H1 (cell line): ENCODE measurements around the gene SLC23A2. TPM values are rescaled to one million over a fixed set of nuclear protein-coding genes. Genes with fewer than 3 reads are reported as not detected.

Experiments used
- CTCF ChIA-PET: fragments of 300-600 bp; sonication (Branson Sonifier 250); formaldehyde crosslinking; loops from one replicate; lab custom pipeline; 2021; ENCODE audit not compliant: partially characterized antibody; lab: Charles Lee
- POLR2A ChIA-PET: fragments of 300-600 bp; sonication (Branson Sonifier 250); formaldehyde crosslinking; loops from one replicate; lab custom pipeline; 2021; ENCODE audit warnings: inconsistent platforms; ENCODE audit not compliant: partially characterized antibody; lab: Charles Lee
- DNase-seq, 2 experiments: peaks; one replicate each; pipeline versions ENCODE4 v3.0.0 to v3.0.0-alpha.2; 2010 to 2022; ENCODE audit warnings: low spot score in 2 of 2, low read depth in 1 of 2, mixed read lengths in 1 of 2
- FAIRE-seq: peaks from 2 replicates; lab custom pipeline; 2011; peaks lifted over from hg19 to GRCh38; lab: Jason Lieb, UNC
- H2AFZ ChIP-seq: 2 replicates; pipeline ENCODE4 v1.8.1; 2012; ENCODE audit warnings: low read length, inconsistent platforms
- H2AK5ac ChIP-seq: 2 replicates; pipeline ENCODE4 v1.6.1; 2013; ENCODE audit warnings: low read depth, low read length
- H2BK120ac ChIP-seq: replicated peaks from 2 replicates; pipeline ENCODE3; 2013; ENCODE audit warnings: low read depth, low read length, inconsistent platforms
- H2BK12ac ChIP-seq: 2 replicates; pipeline ENCODE4 v1.6.1; 2013; ENCODE audit warnings: low read depth, low read length
- H2BK15ac ChIP-seq: 2 replicates; pipeline ENCODE4 v1.6.1; 2013; ENCODE audit warnings: low read length
- H2BK20ac ChIP-seq: 2 replicates; pipeline ENCODE4 v1.6.1; 2013; ENCODE audit warnings: low read length
- H2BK5ac ChIP-seq: 2 replicates; pipeline ENCODE4 v1.6.1; 2013; ENCODE audit warnings: low read depth, low read length
- H3K14ac ChIP-seq: 2 replicates; pipeline ENCODE4 v1.6.1; 2013; ENCODE audit warnings: inconsistent platforms; ENCODE audit not compliant: insufficient read length
- H3K18ac ChIP-seq: 2 replicates; pipeline ENCODE4 v1.6.1; 2013; ENCODE audit warnings: low read length; ENCODE audit errors: extremely low read depth
- H3K23ac ChIP-seq: 2 replicates; pipeline ENCODE4 v1.6.1; 2013; ENCODE audit warnings: inconsistent platforms; ENCODE audit not compliant: insufficient read length
- H3K23me2 ChIP-seq: 2 replicates; pipeline ENCODE4 v1.6.1; 2013; ENCODE audit warnings: low read depth, low read length
- H3K27ac ChIP-seq: 2 replicates; pipeline ENCODE4 v1.6.1; 2011; ENCODE audit warnings: low read depth, low read length, inconsistent platforms
- H3K27me3 ChIP-seq, 4 experiments: replicated peaks in 1 of 4; 1 replicate in 1 of 4; 2 replicates in 3 of 4; pipeline versions ENCODE4 v1.6.1 to v1.8.1; 2011 to 2013; ENCODE audit warnings: low read length in 3 of 4, mild to moderate bottlenecking in 3 of 4, inconsistent platforms in 2 of 4, mixed read lengths in 2 of 4, moderate library complexity in 1 of 4; ENCODE audit not compliant: control insufficient read depth in 3 of 4, insufficient read depth in 3 of 4; ENCODE audit errors: extremely low read depth in 1 of 4
- H3K36me3 ChIP-seq, 4 experiments: 2 replicates each; pipeline versions ENCODE4 v1.6.1 to v1.8.1; 2011 to 2013; ENCODE audit warnings: mild to moderate bottlenecking in 4 of 4, low read length in 3 of 4, moderate library complexity in 2 of 4, control low read depth in 1 of 4, inconsistent platforms in 1 of 4; ENCODE audit not compliant: insufficient read depth in 4 of 4, control insufficient read depth in 2 of 4
- H3K4ac ChIP-seq: replicated peaks from 2 replicates; pipeline ENCODE3; 2013; ENCODE audit warnings: low read length, low read depth, mixed read lengths, inconsistent platforms; ENCODE audit not compliant: insufficient read length
- H3K4me1 ChIP-seq, 4 experiments: replicated peaks in 1 of 4; 1 replicate in 1 of 4; 2 replicates in 3 of 4; pipeline versions ENCODE4 v1.6.1 to v1.8.1; 2011 to 2013; ENCODE audit warnings: low read length in 3 of 4, inconsistent platforms in 2 of 4, mixed read lengths in 1 of 4; ENCODE audit not compliant: insufficient read depth in 4 of 4, control insufficient read depth in 3 of 4
- H3K4me2 ChIP-seq, 2 experiments: 2 replicates each; pipeline versions ENCODE4 v1.6.1 to v1.8.1; 2011 to 2013; ENCODE audit warnings: low read depth in 2 of 2, low read length in 2 of 2, control low read depth in 1 of 2, inconsistent platforms in 1 of 2, mild to moderate bottlenecking in 1 of 2; ENCODE audit not compliant: insufficient read depth in 1 of 2
- H3K4me3 ChIP-seq, 4 experiments: fragments of 200-600, 300-600 bp in 1 of 4; sonication (generic), shearing (Covaris generic), sonication (Bioruptor Twin) in 1 of 4; 2 replicates each; pipeline versions ENCODE4 v1.5.1 to v1.8.1; 2011 to 2016; ENCODE audit warnings: low read length in 4 of 4, low read depth in 3 of 4, control low read depth in 2 of 4, inconsistent platforms in 2 of 4, mild to moderate bottlenecking in 2 of 4, mixed read lengths in 1 of 4, moderate library complexity in 1 of 4; ENCODE audit not compliant: insufficient read depth in 2 of 4; ENCODE audit errors: extremely low read depth in 1 of 4
- H3K56ac ChIP-seq: replicated peaks from 2 replicates; pipeline ENCODE3; 2013; ENCODE audit warnings: low read depth, mild to moderate bottlenecking, mixed read lengths, low read length, inconsistent platforms; ENCODE audit not compliant: insufficient read length
- H3K79me1 ChIP-seq: 2 replicates; pipeline ENCODE4 v1.6.1; 2013; ENCODE audit warnings: low read depth, low read length, control low read depth
- H3K79me2 ChIP-seq, 2 experiments: 2 replicates each; pipeline versions ENCODE4 v1.6.1 to v1.8.1; 2012 to 2013; ENCODE audit warnings: low read length in 2 of 2, mild to moderate bottlenecking in 2 of 2, inconsistent platforms in 1 of 2; ENCODE audit not compliant: insufficient read depth in 2 of 2, control insufficient read depth in 1 of 2
- H3K9ac ChIP-seq, 4 experiments: replicated peaks in 1 of 4; 1 replicate in 1 of 4; 2 replicates in 3 of 4; pipeline versions ENCODE4 v1.6.1 to v1.8.1; 2011 to 2013; ENCODE audit warnings: low read depth in 3 of 4, low read length in 3 of 4, control low read depth in 2 of 4, mild to moderate bottlenecking in 2 of 4, moderate library complexity in 2 of 4, inconsistent platforms in 1 of 4; ENCODE audit errors: extremely low read depth in 1 of 4
- H3K9me3 ChIP-seq, 2 experiments: 2 replicates each; pipeline versions ENCODE4 v1.6.1 to v1.8.1; 2012 to 2013; ENCODE audit warnings: mild to moderate bottlenecking in 2 of 2, moderate library complexity in 2 of 2, control low read depth in 1 of 2, inconsistent platforms in 1 of 2, low read depth in 1 of 2, low read length in 1 of 2, mixed read lengths in 1 of 2; ENCODE audit not compliant: insufficient read depth in 2 of 2
- H4K20me1 ChIP-seq, 2 experiments: replicated peaks in 1 of 2; 2 replicates each; pipeline versions ENCODE3 to v1.8.1; 2011 to 2013; ENCODE audit warnings: inconsistent platforms in 2 of 2, low read length in 2 of 2, mild to moderate bottlenecking in 1 of 2; ENCODE audit not compliant: insufficient read depth in 2 of 2, control insufficient read depth in 1 of 2
- H4K5ac ChIP-seq: 2 replicates; pipeline ENCODE4 v1.6.1; 2013; ENCODE audit warnings: low read length, low read depth, mixed read lengths, inconsistent platforms; ENCODE audit not compliant: insufficient read length
- H4K8ac ChIP-seq: 2 replicates; pipeline ENCODE4 v1.8.0; 2013; ENCODE audit warnings: mild to moderate bottlenecking, moderate library complexity, low read length, inconsistent platforms; ENCODE audit not compliant: insufficient read depth; ENCODE audit errors: extremely low read depth
- H4K91ac ChIP-seq: replicated peaks from 2 replicates; pipeline ENCODE3; 2013; ENCODE audit warnings: low read length, mixed read lengths, inconsistent platforms; ENCODE audit not compliant: insufficient read length
- ASH2L ChIP-seq: fragments of 200-600, 300-600 bp; sonication (generic); IDR thresholded peaks from one replicate; pipeline ENCODE4 v1.7.1; 2017; ENCODE audit warnings: low read length
- CBX5 ChIP-seq: fragments of 300-800, 300-1000 bp; sonication (generic); IDR thresholded peaks from 2 replicates; pipeline ENCODE4 v1.7.1; 2016; ENCODE audit warnings: antibody characterized with exemption, low read length, low read depth
- CHD1 ChIP-seq: IDR thresholded peaks from 2 replicates; pipeline ENCODE4 v1.6.1; 2012; ENCODE audit warnings: low read depth, low read length, improper control_type of control experiment
- CREB1 ChIP-seq: IDR thresholded peaks from 2 replicates; pipeline ENCODE4 v1.6.1; 2012; ENCODE audit warnings: inconsistent platforms
- E2F6 ChIP-seq: IDR thresholded peaks from 2 replicates; pipeline ENCODE4 v1.6.1; 2012; ENCODE audit warnings: inconsistent platforms
- EGR1 ChIP-seq: IDR thresholded peaks from 2 replicates; pipeline ENCODE4 v1.6.1; 2011; ENCODE audit warnings: low read depth, low read length, borderline replicate concordance
- MAX ChIP-seq: IDR thresholded peaks from 2 replicates; pipeline ENCODE4 v1.6.1; 2012; ENCODE audit warnings: inconsistent platforms
- NRF1 ChIP-seq: IDR thresholded peaks from 2 replicates; pipeline ENCODE4 v1.6.1; 2011; ENCODE audit warnings: mild to moderate bottlenecking, low read depth, low read length, improper control_type of control experiment
- WGBS, 2 experiments: shearing (Covaris generic) in 1 of 2; methylation state at CpG; one replicate each; pipeline versions ENCODE4 v1.1.6 to v1.1.7; 2013 to 2015; ENCODE audit warnings: low lambda C conversion rate in 2 of 2, mixed read lengths in 2 of 2, inconsistent platforms in 1 of 2, low coverage in 1 of 2, missing lambda C conversion rate in 1 of 2; ENCODE audit not compliant: insufficient replicate concordance in 2 of 2, insufficient coverage in 1 of 2, insufficient read length in 1 of 2; ENCODE audit errors: extremely low coverage in 1 of 2, missing lambda C conversion rate in 1 of 2; 5-methylcytosine and 5-hydroxymethylcytosine counted together
- polyA plus RNA-seq, 7 experiments: library from polyadenylated mRNA; depleted of rRNA in 3 of 7; stranded (reverse) in 5 of 7; unstranded in 2 of 7; fragments of >200 nt in 5 of 7; fragments of 200-250 nt in 2 of 7; gene quantifications; 1 replicate in 5 of 7; 2 replicates in 1 of 7; 4 replicates in 1 of 7; pipeline versions ENCODE4 v1.2.1 to v1.2.3, GENCODE V29; 2011 to 2013; ENCODE audit warnings: missing spikeins in 2 of 7, mixed read lengths in 2 of 7
- total RNA-seq: library from RNA; stranded (reverse); fragmentation: NEBNext Ultra II Directional; extraction: Animal tissue kit (Norgen Biotek cat#: 25700); gene quantifications from 2 replicates; pipeline ENCODE4 v1.2.1, GENCODE V29; 2021

Gene SLC23A2
- total and polyA plus RNA-seq, 2 of the 8 experiments (the other 6 are each of a cell fraction or from before 2014, with no cell fraction given) = 17.0 to 18.6 TPM

GRCh38 chr20:4987130-4987529 is 14.2 kb downstream of the SLC23A2 start:
- Histone ChIP-seq H3K79me1 (no peaks in the 10 kb centered on the region; the same call in 1 of the 2 replicates), H3K27me3 (no peaks in the 10 kb centered on the region), H2BK15ac (no peak overlapping the region), H3K4me2 (no peak overlapping the region), H3K9ac (no peak overlapping the region), H2AFZ (no peak overlapping the region), H2AK5ac (no peak overlapping the region), H3K9me3 (no peaks in the 10 kb centered on the region), H3K14ac (no peak overlapping the region), H2BK20ac (no peak overlapping the region), H3K27ac (no peak overlapping the region), H3K4me1 (peaks cover 3 to 9% (median 3%) of the 10 kb centered on the region in 4 experiments; a peak in 4 of 7 replicates), H3K23ac (no peak overlapping the region), H4K20me1 (no peaks in the 10 kb centered on the region), H4K91ac (no peak overlapping the region), H3K23me2 (no peaks in the 10 kb centered on the region), H4K5ac (no peak overlapping the region), H2BK120ac (no peak overlapping the region), H3K18ac (no peak overlapping the region), H3K4me3 (no peak overlapping the region), H3K36me3 (no peaks in the 10 kb centered on the region), H2BK5ac (no peak overlapping the region), H3K4ac (no peak overlapping the region), H3K56ac (no peak overlapping the region), H2BK12ac (no peak overlapping the region), H3K79me2 (peaks cover 0 to 7% of the 10 kb centered on the region in 2 experiments; a peak in 2 of 4 replicates), H4K8ac (no peak overlapping the region)
- FAIRE-seq (no peak), DNase-seq (no peak)
- ChIA-PET POLR2A (interaction anchor here (0.7 kb wide), 2 partner anchors 13 to 283 kb away, joined by 3 to 5 read pairs; no protein-coding TSS in a partner anchor), CTCF (interaction anchor here (0.7 to 1.5 kb wide), 3 partner anchors 32 to 247 kb away, joined by 4 to 6 read pairs (median 4); no protein-coding TSS in a partner anchor)
- TF ChIP-seq MAX (no peak), ASH2L (no peak), NRF1 (no peak), CHD1 (no peak), CREB1 (no peak), E2F6 (no peak), EGR1 (no peak), CBX5 (no peak)
- WGBS, 2 experiments = 86% methylated on average over 6 of the region's 6 CpGs; no CpG with 5 or more reads in 1 of the 2 experiments
